ENCODE measurements around the gene WDR37.

Gene WDR37

DNA sequence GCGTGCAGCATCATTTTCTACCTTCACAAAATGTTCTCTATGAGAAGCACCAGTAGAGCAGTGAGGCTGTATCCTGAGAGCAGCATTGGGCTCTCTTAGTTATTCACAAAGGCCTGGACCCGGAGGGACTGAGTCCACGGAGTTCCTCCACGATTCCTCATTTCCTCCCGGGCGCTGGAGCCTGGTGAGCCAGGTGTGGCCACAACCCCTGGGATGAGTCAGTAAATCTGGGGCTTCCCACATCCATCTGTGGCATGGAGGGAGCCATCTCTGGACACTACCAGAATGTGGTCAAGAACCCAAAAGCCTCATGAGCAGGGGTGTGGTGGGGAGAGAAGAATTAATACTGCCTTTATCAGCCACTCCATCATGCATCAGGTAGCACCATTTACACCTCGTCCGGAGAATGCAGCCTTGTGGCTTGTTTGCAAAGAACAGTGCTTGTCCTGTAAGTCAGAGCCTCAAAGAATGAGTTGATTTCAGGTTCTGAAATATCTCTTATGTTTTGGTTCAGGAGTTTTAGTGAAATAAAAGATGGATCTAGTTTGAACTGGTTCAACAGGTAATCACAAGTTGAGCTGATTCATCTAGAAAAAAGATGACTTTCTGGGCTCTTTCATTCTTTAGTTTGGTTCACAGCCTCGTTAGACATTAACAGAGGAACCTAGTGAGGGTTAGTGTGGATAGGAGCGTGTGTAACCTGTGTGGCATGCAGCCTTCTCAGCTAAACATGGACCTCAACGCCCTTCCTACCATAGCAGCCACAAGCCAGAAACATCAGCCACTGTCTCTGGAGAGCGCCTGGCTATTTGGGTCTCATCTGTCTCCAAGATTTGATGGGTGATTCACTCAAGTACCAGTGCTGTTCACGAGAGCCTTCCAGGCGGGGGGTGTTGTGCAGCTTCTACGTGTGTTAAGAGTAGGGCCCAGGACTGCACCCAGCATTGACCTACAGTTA is 95.2 kb downstream of the WDR37 start:
- TF ChIP-seq, protein P1, sequence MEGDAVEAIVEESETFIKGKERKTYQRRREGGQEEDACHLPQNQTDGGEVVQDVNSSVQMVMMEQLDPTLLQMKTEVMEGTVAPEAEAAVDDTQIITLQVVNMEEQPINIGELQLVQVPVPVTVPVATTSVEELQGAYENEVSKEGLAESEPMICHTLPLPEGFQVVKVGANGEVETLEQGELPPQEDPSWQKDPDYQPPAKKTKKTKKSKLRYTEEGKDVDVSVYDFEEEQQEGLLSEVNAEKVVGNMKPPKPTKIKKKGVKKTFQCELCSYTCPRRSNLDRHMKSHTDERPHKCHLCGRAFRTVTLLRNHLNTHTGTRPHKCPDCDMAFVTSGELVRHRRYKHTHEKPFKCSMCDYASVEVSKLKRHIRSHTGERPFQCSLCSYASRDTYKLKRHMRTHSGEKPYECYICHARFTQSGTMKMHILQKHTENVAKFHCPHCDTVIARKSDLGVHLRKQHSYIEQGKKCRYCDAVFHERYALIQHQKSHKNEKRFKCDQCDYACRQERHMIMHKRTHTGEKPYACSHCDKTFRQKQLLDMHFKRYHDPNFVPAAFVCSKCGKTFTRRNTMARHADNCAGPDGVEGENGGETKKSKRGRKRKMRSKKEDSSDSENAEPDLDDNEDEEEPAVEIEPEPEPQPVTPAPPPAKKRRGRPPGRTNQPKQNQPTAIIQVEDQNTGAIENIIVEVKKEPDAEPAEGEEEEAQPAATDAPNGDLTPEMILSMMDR (IDR thresholded peaks at IDR 0.05; ENCODE audit: borderline replicate concordance, control extremely low read depth, extremely low read depth, insufficient read depth, missing control alignments), result no peak
- DNase-seq (ENCODE audit: low spot score), result no peak
- in situ Hi-C loops (cut with MboI; ENCODE audit: low sequenced_read_pairs, unreplicated experiment), result no loop called here

DNA sequence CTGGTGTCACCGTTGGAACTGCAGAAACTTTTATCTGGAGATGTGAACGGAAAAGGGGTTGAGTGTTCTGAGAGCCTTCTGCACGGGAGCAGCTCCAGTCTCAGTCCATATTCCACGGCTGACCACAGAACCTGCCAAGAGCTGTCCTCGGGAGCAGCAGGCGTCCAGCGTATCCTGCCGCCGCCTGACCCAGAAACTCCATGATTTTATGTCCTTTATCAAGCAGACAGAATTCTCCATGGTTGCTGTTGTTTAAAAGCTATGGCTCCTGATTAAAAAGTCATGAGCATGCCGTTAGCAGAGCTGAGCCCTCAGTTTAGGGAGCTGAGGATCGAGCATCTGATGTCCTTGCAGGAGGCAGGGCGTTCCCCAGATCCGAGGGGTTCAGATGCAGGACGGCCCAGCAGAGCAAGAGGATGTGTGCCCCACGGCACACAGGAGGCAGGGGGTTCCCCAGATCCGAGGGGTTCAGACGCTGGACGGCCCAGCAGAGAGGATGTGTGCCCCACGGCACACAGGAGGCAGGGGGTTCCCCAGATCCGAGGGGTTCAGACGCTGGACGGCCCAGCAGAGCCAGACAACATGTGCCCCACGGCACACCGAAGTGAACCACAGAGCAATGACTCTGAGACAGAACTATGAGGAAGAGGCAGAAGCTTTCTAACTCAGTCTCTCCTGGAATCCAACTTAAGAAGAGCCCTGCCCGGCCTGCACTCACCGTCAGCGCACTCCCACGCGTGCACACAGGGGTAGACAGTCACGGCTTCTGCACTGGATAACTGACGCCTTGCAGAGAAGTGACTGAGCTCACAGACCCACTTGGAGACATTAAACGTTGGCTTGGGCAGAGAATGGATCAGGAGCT is 96.4 kb downstream of the WDR37 start:
- TF ChIP-seq, protein P1 (IDR thresholded peaks at IDR 0.05; ENCODE audit: borderline replicate concordance, control extremely low read depth, extremely low read depth, insufficient read depth, missing control alignments), result no peak
- in situ Hi-C loops (cut with MboI; ENCODE audit: low sequenced_read_pairs, unreplicated experiment), result no loop called here
- no peak for DNase-seq (ENCODE audit: low spot score)

GRCh38 chr10:1153251-1153763 is 97.1 kb downstream of the WDR37 start:
- in situ Hi-C loops (cut with MboI; ENCODE audit: low sequenced_read_pairs, unreplicated experiment), result no loop called here
- TF ChIP-seq, protein P1 (IDR thresholded peaks at IDR 0.05; ENCODE audit: borderline replicate concordance, control extremely low read depth, extremely low read depth, insufficient read depth, missing control alignments), result no peak
- no peak for DNase-seq (ENCODE audit: low spot score)

- no peak for DNase-seq (ENCODE audit: low spot score)
- in situ Hi-C loops (cut with MboI; ENCODE audit: low sequenced_read_pairs, unreplicated experiment), result no loop called here
- TF ChIP-seq, protein P1 (IDR thresholded peaks at IDR 0.05; ENCODE audit: borderline replicate concordance, control extremely low read depth, extremely low read depth, insufficient read depth, missing control alignments), result no peak
Observed at GRCh38 chr10:1153805-1154351, 97.7 kb downstream of the WDR37 start.

GRCh38 chr10:1154531-1155295 is 98.5 kb downstream of the WDR37 start:
- TF ChIP-seq, protein P1 (IDR thresholded peaks at IDR 0.05; ENCODE audit: borderline replicate concordance, control extremely low read depth, extremely low read depth, insufficient read depth, missing control alignments), result no peak
- DNase-seq (ENCODE audit: low spot score), result no peak
- in situ Hi-C loops (cut with MboI; ENCODE audit: low sequenced_read_pairs, unreplicated experiment), result no loop called here

Data from GM13976 (cell line).